Ishikawa (cell line): Measurements from ENCODE around the gene MATN3.

Experiments
- CEBPB ChIP-seq: IDR thresholded peaks from 2 replicates; pipeline ENCODE4 v1.6.1; 2012
- EGR1 ChIP-seq: IDR thresholded peaks from 2 replicates; pipeline ENCODE4 v1.6.1; 2012
- EP300 ChIP-seq: IDR thresholded peaks from 2 replicates; pipeline ENCODE4 v1.6.1; 2012; ENCODE audit warnings: borderline replicate concordance
- FOXM1 ChIP-seq: IDR thresholded peaks from 2 replicates; pipeline ENCODE4 v1.6.1; 2012; ENCODE audit warnings: low read depth, borderline replicate concordance
- NFIC ChIP-seq: IDR thresholded peaks from 2 replicates; pipeline ENCODE4 v1.6.1; 2012
- TAF1 ChIP-seq: IDR thresholded peaks from 2 replicates; pipeline ENCODE4 v1.6.1; 2012; ENCODE audit warnings: low read depth, mild to moderate bottlenecking
- TCF12 ChIP-seq: IDR thresholded peaks from 2 replicates; pipeline ENCODE4 v1.6.1; 2012; ENCODE audit warnings: low read depth
- YY1 ChIP-seq: IDR thresholded peaks from 2 replicates; pipeline ENCODE4 v1.6.1; 2012; ENCODE audit warnings: low read depth
- ZBTB7A ChIP-seq: IDR thresholded peaks from 2 replicates; pipeline ENCODE4 v1.6.1; 2012; ENCODE audit warnings: low read depth
- TF ChIP-seq, protein P1 (sequence below): IDR thresholded peaks from 2 replicates; pipeline ENCODE4 v1.6.1; 2012; ENCODE audit warnings: low read depth, mild to moderate bottlenecking
- TF ChIP-seq, protein P2 (sequence below): IDR thresholded peaks from 2 replicates; pipeline ENCODE4 v1.6.1; 2012

DNA sequence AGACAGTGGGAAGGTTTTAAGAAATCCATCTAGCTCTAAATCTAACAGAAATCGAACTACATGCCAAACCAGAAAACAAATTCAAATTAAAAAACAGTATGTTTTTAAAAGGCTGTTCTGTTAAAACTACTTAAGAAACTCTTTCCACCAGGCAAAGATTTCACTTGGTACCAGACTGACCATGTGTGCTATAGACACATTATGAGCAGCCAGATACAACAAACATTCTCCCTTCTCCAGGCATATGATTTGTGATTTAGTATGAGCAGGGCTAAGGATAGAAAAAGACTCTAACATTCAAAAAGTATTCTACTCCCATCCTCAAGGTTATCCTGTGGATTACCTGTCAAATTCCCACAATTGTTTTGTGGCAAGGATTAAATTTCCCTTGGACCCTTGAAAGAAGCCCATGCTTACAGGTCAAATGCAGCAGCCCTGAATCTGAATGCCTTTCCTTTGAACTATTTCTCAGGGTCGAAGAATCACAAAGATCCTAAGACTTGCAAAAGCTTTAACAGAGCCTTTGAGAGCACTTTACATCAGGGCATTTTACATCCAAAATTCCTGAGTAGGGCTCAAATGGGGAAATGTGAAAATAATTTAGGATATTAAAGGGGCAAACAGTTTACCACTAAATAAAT, 68.1 kb downstream of the MATN3 start:
- TF ChIP-seq, protein P1, sequence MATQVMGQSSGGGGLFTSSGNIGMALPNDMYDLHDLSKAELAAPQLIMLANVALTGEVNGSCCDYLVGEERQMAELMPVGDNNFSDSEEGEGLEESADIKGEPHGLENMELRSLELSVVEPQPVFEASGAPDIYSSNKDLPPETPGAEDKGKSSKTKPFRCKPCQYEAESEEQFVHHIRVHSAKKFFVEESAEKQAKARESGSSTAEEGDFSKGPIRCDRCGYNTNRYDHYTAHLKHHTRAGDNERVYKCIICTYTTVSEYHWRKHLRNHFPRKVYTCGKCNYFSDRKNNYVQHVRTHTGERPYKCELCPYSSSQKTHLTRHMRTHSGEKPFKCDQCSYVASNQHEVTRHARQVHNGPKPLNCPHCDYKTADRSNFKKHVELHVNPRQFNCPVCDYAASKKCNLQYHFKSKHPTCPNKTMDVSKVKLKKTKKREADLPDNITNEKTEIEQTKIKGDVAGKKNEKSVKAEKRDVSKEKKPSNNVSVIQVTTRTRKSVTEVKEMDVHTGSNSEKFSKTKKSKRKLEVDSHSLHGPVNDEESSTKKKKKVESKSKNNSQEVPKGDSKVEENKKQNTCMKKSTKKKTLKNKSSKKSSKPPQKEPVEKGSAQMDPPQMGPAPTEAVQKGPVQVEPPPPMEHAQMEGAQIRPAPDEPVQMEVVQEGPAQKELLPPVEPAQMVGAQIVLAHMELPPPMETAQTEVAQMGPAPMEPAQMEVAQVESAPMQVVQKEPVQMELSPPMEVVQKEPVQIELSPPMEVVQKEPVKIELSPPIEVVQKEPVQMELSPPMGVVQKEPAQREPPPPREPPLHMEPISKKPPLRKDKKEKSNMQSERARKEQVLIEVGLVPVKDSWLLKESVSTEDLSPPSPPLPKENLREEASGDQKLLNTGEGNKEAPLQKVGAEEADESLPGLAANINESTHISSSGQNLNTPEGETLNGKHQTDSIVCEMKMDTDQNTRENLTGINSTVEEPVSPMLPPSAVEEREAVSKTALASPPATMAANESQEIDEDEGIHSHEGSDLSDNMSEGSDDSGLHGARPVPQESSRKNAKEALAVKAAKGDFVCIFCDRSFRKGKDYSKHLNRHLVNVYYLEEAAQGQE: no peak
- no peak for TF ChIP-seq ZBTB7A
- no peak for TF ChIP-seq EGR1
- TF ChIP-seq TAF1: no peak
- TF ChIP-seq, protein P2, sequence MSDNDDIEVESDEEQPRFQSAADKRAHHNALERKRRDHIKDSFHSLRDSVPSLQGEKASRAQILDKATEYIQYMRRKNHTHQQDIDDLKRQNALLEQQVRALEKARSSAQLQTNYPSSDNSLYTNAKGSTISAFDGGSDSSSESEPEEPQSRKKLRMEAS: no peak
- no peak for TF ChIP-seq TCF12
- no peak for TF ChIP-seq FOXM1
- TF ChIP-seq EP300: no peak
- no peak for TF ChIP-seq CEBPB
- no peak for TF ChIP-seq NFIC
- TF ChIP-seq YY1: no peak
